MCF 10A (cell line): ENCODE data around the gene CD44. TPM values are rescaled to one million over a fixed set of nuclear protein-coding genes. Genes with fewer than 3 reads are reported as not detected.

Experiments
- BruUV-seq: library from RNA; stranded (reverse); fragments of 400-500 nt; replicated peaks from 2 replicates; lab custom pipeline; 2021; lab: Mats Ljungman, UMichigan
- CTCF ChIA-PET: fragments of 300-600 bp; sonication (Branson Sonifier 250); formaldehyde crosslinking; extraction: SDS; loops from one replicate; lab custom pipeline; 2021; ENCODE audit warnings: antibody characterized with exemption, inconsistent platforms; lab: Yijun Ruan, JAX
- POLR2A ChIA-PET: fragments of 300-600, 350-650 bp; sonication (Branson Sonifier 250); formaldehyde crosslinking; extraction: SDS; loops from one replicate; lab custom pipeline; 2020; ENCODE audit warnings: antibody characterized with exemption, inconsistent platforms; lab: Yijun Ruan, JAX
- DNase-seq: peaks from one replicate; pipeline ENCODE4 v3.0.0-alpha.2; 2018; ENCODE audit not compliant: unreplicated experiment
- H3K27ac Mint-ChIP-seq: one replicate; pipeline ENCODE4 v1.8.0; 2022; ENCODE audit warnings: mild to moderate bottlenecking, low read depth, mixed read lengths; ENCODE audit not compliant: unreplicated experiment
- H3K27me3 Mint-ChIP-seq: one replicate; pipeline ENCODE4 v1.8.0; 2022; ENCODE audit warnings: mixed read lengths; ENCODE audit not compliant: insufficient read depth, unreplicated experiment
- H3K36me3 Mint-ChIP-seq: one replicate; pipeline ENCODE4 v1.8.0; 2022; ENCODE audit warnings: mild to moderate bottlenecking, moderate library complexity, mixed read lengths; ENCODE audit not compliant: insufficient read depth, unreplicated experiment
- H3K4me1 Mint-ChIP-seq: one replicate; pipeline ENCODE4 v1.8.0; 2022; ENCODE audit warnings: mixed read lengths; ENCODE audit not compliant: insufficient read depth, unreplicated experiment
- H3K4me3 Mint-ChIP-seq: one replicate; pipeline ENCODE4 v1.8.0; 2022; ENCODE audit warnings: mild to moderate bottlenecking, moderate library complexity, mixed read lengths; ENCODE audit not compliant: unreplicated experiment
- H3K9me3 Mint-ChIP-seq: one replicate; pipeline ENCODE4 v1.8.0; 2022; ENCODE audit warnings: mixed read lengths; ENCODE audit not compliant: unreplicated experiment
- intact Hi-C: fragments of 100-400 bp; cut with micrococcal nuclease; formaldehyde crosslinking; loops from 2 replicates; pipeline ENCODE4 v1.14.1; 2022
- total RNA-seq: library from RNA; stranded (reverse); gene quantifications from 2 replicates; pipeline ENCODE4 v1.2.3, GENCODE V29; 2022
- TF ChIP-seq, protein P1 (sequence below): fragments of 200-600 bp; IDR thresholded peaks from one replicate; pipeline ENCODE4 v1.8.0; 2022; ENCODE audit warnings: antibody characterized with exemption, mild to moderate bottlenecking; ENCODE audit not compliant: unreplicated experiment

CD44 gene
- total RNA-seq, 1 experiment from 2014 or later = 446 TPM

DNA sequence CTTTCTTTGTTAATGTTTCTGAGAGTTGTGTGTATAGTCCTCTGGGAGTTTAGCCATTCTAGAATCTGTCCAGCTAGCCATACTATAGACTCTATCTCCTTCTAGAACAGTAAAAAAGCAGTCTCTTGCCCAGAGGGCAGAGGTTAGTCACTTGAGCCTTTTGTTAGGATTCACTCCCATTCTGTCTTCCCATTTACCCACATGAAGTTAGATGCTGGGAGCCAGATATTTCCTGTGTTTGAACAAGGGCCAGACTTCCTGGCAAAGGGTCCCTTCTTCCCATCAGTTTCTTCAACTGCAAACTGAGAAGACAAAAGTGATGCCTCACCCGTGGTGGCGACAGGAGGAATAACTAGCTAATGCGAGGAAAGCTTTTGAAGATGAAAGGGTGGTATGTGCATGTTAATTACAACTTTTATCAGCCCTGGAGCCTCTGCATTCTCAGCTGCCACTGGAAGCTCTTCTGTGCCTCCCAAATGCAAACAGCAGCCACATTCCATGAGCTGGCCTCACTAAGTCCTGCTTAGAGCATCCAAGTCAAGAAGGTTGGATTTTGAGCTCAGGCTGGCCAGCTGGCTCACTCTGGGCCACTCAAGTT is 12.8 kb downstream of the CD44 start:
- Mint-ChIP-seq H3K4me3 (no peak overlapping the region), H3K27me3 (no peaks in the 10 kb centered on the region), H3K9me3 (no peaks in the 10 kb centered on the region), H3K4me1 (peaks cover 34% of the 10 kb centered on the region), H3K36me3 (peaks cover 40% of the 10 kb centered on the region), H3K27ac (no peak overlapping the region)
- no peak for DNase-seq
- TF ChIP-seq, protein P1, sequence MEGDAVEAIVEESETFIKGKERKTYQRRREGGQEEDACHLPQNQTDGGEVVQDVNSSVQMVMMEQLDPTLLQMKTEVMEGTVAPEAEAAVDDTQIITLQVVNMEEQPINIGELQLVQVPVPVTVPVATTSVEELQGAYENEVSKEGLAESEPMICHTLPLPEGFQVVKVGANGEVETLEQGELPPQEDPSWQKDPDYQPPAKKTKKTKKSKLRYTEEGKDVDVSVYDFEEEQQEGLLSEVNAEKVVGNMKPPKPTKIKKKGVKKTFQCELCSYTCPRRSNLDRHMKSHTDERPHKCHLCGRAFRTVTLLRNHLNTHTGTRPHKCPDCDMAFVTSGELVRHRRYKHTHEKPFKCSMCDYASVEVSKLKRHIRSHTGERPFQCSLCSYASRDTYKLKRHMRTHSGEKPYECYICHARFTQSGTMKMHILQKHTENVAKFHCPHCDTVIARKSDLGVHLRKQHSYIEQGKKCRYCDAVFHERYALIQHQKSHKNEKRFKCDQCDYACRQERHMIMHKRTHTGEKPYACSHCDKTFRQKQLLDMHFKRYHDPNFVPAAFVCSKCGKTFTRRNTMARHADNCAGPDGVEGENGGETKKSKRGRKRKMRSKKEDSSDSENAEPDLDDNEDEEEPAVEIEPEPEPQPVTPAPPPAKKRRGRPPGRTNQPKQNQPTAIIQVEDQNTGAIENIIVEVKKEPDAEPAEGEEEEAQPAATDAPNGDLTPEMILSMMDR = no peak
- intact Hi-C loops = no loop called here
- ChIA-PET POLR2A (interaction anchor here (1.0 kb wide), 1 partner anchor 11 kb away, joined by 4 read pairs; no protein-coding TSS in a partner anchor), CTCF (interaction anchor here (1.3 kb wide), 2 partner anchors 11 to 240 kb away, joined by 4 to 6 read pairs; no protein-coding TSS in a partner anchor)
- no TSS peak for BruUV-seq

DNA sequence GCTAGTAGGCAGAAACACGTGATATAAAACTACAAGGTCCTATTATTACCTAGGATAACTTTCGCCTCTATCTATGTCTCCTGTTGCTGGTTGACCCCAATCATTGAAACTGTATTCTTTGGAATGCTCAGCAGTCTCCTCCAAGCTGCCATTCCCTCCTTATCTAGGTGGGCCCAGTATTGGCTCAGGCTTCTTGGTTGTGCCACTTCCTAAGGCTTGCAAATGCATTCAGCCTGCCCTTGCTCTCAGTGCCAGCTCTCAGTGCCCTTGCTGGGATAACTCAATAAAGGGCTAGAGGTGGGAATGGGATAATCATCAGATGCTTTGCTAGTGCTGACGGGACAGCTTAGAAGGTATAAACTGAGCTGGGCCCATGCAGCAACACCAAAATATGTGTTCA is 13.6 kb downstream of the CD44 start:
- BruUV-seq = no TSS peak
- DNase-seq = no peak
- ChIA-PET CTCF (interaction anchor here (1.3 kb wide), 1 partner anchor 11 kb away, joined by 4 read pairs; no protein-coding TSS in a partner anchor), POLR2A (interaction anchor here (1.0 kb wide), 1 partner anchor 10 kb away, joined by 4 read pairs; no protein-coding TSS in a partner anchor)
- no peaks in the 10 kb centered on the region for H3K9me3 Mint-ChIP-seq
- H3K27ac Mint-ChIP-seq = no peak overlapping the region
- TF ChIP-seq, protein P1 = no peak
- peaks cover 37% of the 10 kb centered on the region for H3K36me3 Mint-ChIP-seq
- H3K4me1 Mint-ChIP-seq = peaks cover 37% of the 10 kb centered on the region
- no peaks in the 10 kb centered on the region for H3K27me3 Mint-ChIP-seq
- intact Hi-C loops = no loop called here
- no peak overlapping the region for H3K4me3 Mint-ChIP-seq

DNA sequence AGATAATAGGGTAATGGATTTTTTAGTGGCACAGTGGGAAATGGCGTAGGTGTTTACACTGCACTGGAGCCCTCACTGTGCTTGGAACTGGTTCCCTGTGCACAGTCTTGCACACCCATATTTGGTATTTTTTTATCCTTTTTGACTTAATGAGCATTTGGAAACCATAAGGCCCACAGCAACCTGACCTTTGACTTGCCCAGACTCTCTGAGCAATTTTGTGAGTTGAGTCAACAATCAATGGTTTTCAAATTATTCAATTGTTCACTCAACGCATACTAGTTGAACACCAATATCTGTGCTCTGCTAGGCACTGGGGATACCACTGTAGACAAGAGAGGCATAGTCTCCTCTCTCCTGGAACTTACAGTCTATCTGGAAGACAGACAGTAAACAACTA is 14.3 kb downstream of the CD44 start:
- no TSS peak for BruUV-seq
- TF ChIP-seq, protein P1 = no peak
- CTCF ChIA-PET = no interaction called here
- intact Hi-C loops = no loop called here
- H3K4me1 Mint-ChIP-seq = peaks cover 43% of the 10 kb centered on the region
- no peak overlapping the region for H3K4me3 Mint-ChIP-seq
- H3K36me3 Mint-ChIP-seq = peaks cover 30% of the 10 kb centered on the region
- DNase-seq = no peak
- H3K27me3 Mint-ChIP-seq = no peaks in the 10 kb centered on the region
- POLR2A ChIA-PET = interaction anchor here (3.0 kb wide), 1 partner anchor 13 kb away, joined by 11 read pairs; no protein-coding TSS in a partner anchor
- H3K27ac Mint-ChIP-seq = peak overlapping the region; percentile 67
- H3K9me3 Mint-ChIP-seq = no peaks in the 10 kb centered on the region

DNA sequence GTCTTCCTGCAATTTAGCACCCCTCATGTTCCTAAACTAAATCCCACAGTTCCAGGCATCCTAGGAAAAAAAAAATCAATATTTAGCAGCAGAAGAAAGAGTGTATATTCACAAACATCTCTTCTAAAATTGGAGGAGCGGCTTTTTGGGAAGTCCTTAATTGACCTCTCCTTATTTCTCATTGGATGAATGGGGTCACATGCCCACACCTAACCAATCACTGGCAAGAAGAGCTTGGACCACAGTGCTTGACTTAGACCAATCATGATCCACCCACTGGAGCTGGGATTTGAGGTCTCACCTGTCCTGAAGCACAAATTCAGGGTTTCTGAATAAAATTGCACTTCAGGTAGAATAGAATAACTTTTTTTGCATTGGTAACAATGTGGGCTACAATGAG is 16.0 kb downstream of the CD44 start:
- H3K27me3 Mint-ChIP-seq = no peaks in the 10 kb centered on the region

More for the DNA sequence above, 16.0 kb downstream of the CD44 start:
- Mint-ChIP-seq H3K27ac (peak overlapping the region; percentile 83), H3K9me3 (no peaks in the 10 kb centered on the region), H3K4me1 (peaks cover 57% of the 10 kb centered on the region), H3K36me3 (peaks cover 18% of the 10 kb centered on the region), H3K4me3 (no peak overlapping the region)
- CTCF ChIA-PET = interaction anchor here (0.7 to 1.0 kb wide), 3 partner anchors 39 to 111 kb away, joined by 3 to 4 read pairs (median 3); no protein-coding TSS in a partner anchor
- TF ChIP-seq, protein P1 = no peak
- no TSS peak for BruUV-seq
- DNase-seq = no peak
- POLR2A ChIA-PET = interaction anchor here (0.7 to 15.7 kb wide), 7 partner anchors 8 to 239 kb away, joined by 3 to 233 read pairs (median 4); partner anchors contain the start of genes APIP and PDHX
- intact Hi-C loops = no loop called here
